HepG2 (cell line): ENCODE results near the gene AAMP. TPM values are rescaled to one million over a fixed set of nuclear protein-coding genes. Genes with fewer than 3 reads are reported as not detected.

Source experiments
- ATAC-seq: fragments of 200-7000 bp; cut with Tn5 transposase; 3 replicates; pipeline ENCODE4 v1.9.1; 2020; ENCODE audit warnings: mild to moderate bottlenecking, moderate library complexity
- BruUV-seq: library from RNA; stranded (reverse); fragments of 400-500 nt; replicated peaks from 2 replicates; lab custom pipeline; 2021; lab: Mats Ljungman, UMichigan
- CTCF ChIA-PET: fragments of 300-600 bp; formaldehyde crosslinking; extraction: SDS; loops from one replicate; lab custom pipeline; 2021; ENCODE audit warnings: low total read pairs, inconsistent platforms, low intra/inter-chr PET ratio; lab: Yijun Ruan, JAX
- POLR2A ChIA-PET: fragments of 350-600 bp; sonication (Branson Sonifier 250); formaldehyde crosslinking; loops from one replicate; lab custom pipeline; 2020; ENCODE audit warnings: antibody characterized with exemption, inconsistent platforms; lab: Yijun Ruan, JAX
- DNase-seq: peaks from one replicate; pipeline ENCODE4 v3.0.0-alpha.2; 2015; ENCODE audit warnings: low spot score
- FAIRE-seq: peaks from 3 replicates; lab custom pipeline; 2011; peaks lifted over from hg19 to GRCh38; lab: Jason Lieb, UNC
- H2AFZ ChIP-seq: one replicate; pipeline ENCODE4 v1.6.1; 2011; ENCODE audit warnings: low read length, inconsistent platforms
- H3K27ac ChIP-seq: fragments of 300-600 bp; 3 replicates; pipeline ENCODE4 v1.8.0; 2011; ENCODE audit warnings: mixed run types, mild to moderate bottlenecking, mixed read lengths, low read length, inconsistent platforms; ENCODE audit not compliant: insufficient read depth; ENCODE audit errors: extremely low read length
- H3K27me3 ChIP-seq, 2 experiments: fragments of 200-600 bp in 1 of 2; 2 replicates in 1 of 2; 3 replicates in 1 of 2; pipeline versions ENCODE4 v1.6.0 to v1.8.0; 2011; ENCODE audit warnings: low read length in 2 of 2, mild to moderate bottlenecking in 2 of 2, moderate library complexity in 2 of 2, inconsistent platforms in 1 of 2; ENCODE audit not compliant: insufficient read depth in 2 of 2, control insufficient read depth in 1 of 2
- H3K36me3 ChIP-seq, 2 experiments: fragments of 200-600 bp in 1 of 2; replicated peaks in 1 of 2; 2 replicates in 1 of 2; 3 replicates in 1 of 2; pipeline versions ENCODE4 v1.5.1 to v1.8.0; 2011; ENCODE audit warnings: low read length in 2 of 2, inconsistent platforms in 1 of 2; ENCODE audit not compliant: insufficient read depth in 2 of 2, control insufficient read depth in 1 of 2
- H3K4me1 ChIP-seq: 2 replicates; pipeline ENCODE4 v1.5.1; 2012; ENCODE audit warnings: low read length, inconsistent platforms; ENCODE audit not compliant: insufficient read depth
- H3K4me2 ChIP-seq: 2 replicates; pipeline ENCODE4 v1.6.0; 2011; ENCODE audit warnings: low read depth, low read length, inconsistent platforms
- H3K4me3 ChIP-seq, 3 experiments: fragments of 200-600 bp in 1 of 3; sonication (generic), shearing (Covaris generic) in 1 of 3; replicated peaks in 1 of 3; 2 replicates each; pipeline ENCODE4 v1.5.1; 2011 to 2016; ENCODE audit warnings: low read length in 3 of 3, inconsistent platforms in 2 of 3, low read depth in 2 of 3, mild to moderate bottlenecking in 2 of 3, control low read depth in 1 of 3, mixed read lengths in 1 of 3; ENCODE audit not compliant: insufficient read depth in 1 of 3
- H3K79me2 ChIP-seq: one replicate; pipeline ENCODE4 v1.6.1; 2011; ENCODE audit warnings: low read length, inconsistent platforms; ENCODE audit not compliant: insufficient read depth
- H3K9ac ChIP-seq: 2 replicates; pipeline ENCODE4 v1.6.0; 2011; ENCODE audit warnings: mild to moderate bottlenecking, low read depth, low read length, inconsistent platforms; ENCODE audit not compliant: insufficient read depth
- H3K9me3 ChIP-seq: 2 replicates; pipeline ENCODE4 v1.5.1; 2012; ENCODE audit warnings: mild to moderate bottlenecking, low read length
- H4K20me1 ChIP-seq: 2 replicates; pipeline ENCODE4 v1.6.0; 2011; ENCODE audit warnings: inconsistent platforms, mild to moderate bottlenecking, low read length, moderate library complexity; ENCODE audit not compliant: insufficient read depth
- CCAR2 ChIP-seq: fragments of 200-400 bp; formaldehyde crosslinking; optimal IDR thresholded peaks from 2 replicates; pipeline ENCODE3; 2018; ENCODE audit warnings: low read depth, mild to moderate bottlenecking, low read length, moderate library complexity
- ESRRA ChIP-seq: sonication (generic); formaldehyde crosslinking; IDR thresholded peaks from 2 replicates; pipeline ENCODE4 v1.5.1; 2020; ENCODE audit warnings: mild to moderate bottlenecking, low read depth, missing genetic modification reagents
- FIP1L1 ChIP-seq: fragments of 200-400 bp; formaldehyde crosslinking; IDR thresholded peaks from 2 replicates; pipeline ENCODE4 v1.6.1; 2018; ENCODE audit warnings: low read depth, mild to moderate bottlenecking, low read length, moderate library complexity, borderline replicate concordance; ENCODE audit not compliant: insufficient read depth
- KLF9 ChIP-seq: IDR thresholded peaks from 2 replicates; pipeline ENCODE4 v1.6.1; 2016; ENCODE audit warnings: low read depth
- NR2F2 ChIP-seq: IDR thresholded peaks from 2 replicates; pipeline ENCODE4 v1.6.1; 2012; ENCODE audit warnings: low read depth, inconsistent platforms, borderline replicate concordance
- NR3C1 ChIP-seq: sonication (generic); formaldehyde crosslinking; IDR thresholded peaks from 2 replicates; pipeline ENCODE4 v1.4.0; 2020; ENCODE audit warnings: missing genetic modification reagents
- RBM22 ChIP-seq: fragments of 200-400 bp; formaldehyde crosslinking; optimal IDR thresholded peaks from 2 replicates; pipeline ENCODE3; 2017; ENCODE audit warnings: mild to moderate bottlenecking, low read length, moderate library complexity
- SP2 ChIP-seq: sonication (generic); formaldehyde crosslinking; IDR thresholded peaks from 2 replicates; pipeline ENCODE4 v1.5.1; 2020; ENCODE audit warnings: mild to moderate bottlenecking, missing genetic modification reagents
- TAF15 ChIP-seq: fragments of 200-400 bp; formaldehyde crosslinking; IDR thresholded peaks from one replicate; pipeline ENCODE4 v1.6.1; 2018; ENCODE audit warnings: mild to moderate bottlenecking, low read depth, low read length; ENCODE audit not compliant: poor library complexity, severe bottlenecking
- ZBTB42 ChIP-seq: sonication (generic); formaldehyde crosslinking; IDR thresholded peaks from 2 replicates; pipeline ENCODE4 v1.5.0; 2020; ENCODE audit warnings: mild to moderate bottlenecking, missing genetic modification reagents
- ZNF234 ChIP-seq: sonication (generic); formaldehyde crosslinking; conservative IDR thresholded peaks from 2 replicates; pipeline ENCODE4 v1.5.1; 2020; ENCODE audit warnings: mild to moderate bottlenecking, missing genetic modification reagents
- ZNF512B ChIP-seq: sonication (generic); formaldehyde crosslinking; IDR thresholded peaks from 2 replicates; pipeline ENCODE4 v1.5.1; 2020; ENCODE audit warnings: missing genetic modification reagents, mild to moderate bottlenecking, borderline replicate concordance
- ZNF549 ChIP-seq: sonication (generic); formaldehyde crosslinking; IDR thresholded peaks from 2 replicates; pipeline ENCODE4 v1.5.0; 2020; ENCODE audit warnings: missing genetic modification reagents
- ZNF710 ChIP-seq: sonication (generic); formaldehyde crosslinking; IDR thresholded peaks from 2 replicates; pipeline ENCODE4 v1.5.0; 2020; ENCODE audit warnings: mild to moderate bottlenecking, missing genetic modification reagents, borderline replicate concordance
- ZNF737 ChIP-seq: sonication (generic); formaldehyde crosslinking; IDR thresholded peaks from 2 replicates; pipeline ENCODE4 v1.5.0; 2020; ENCODE audit warnings: missing genetic modification reagents, mild to moderate bottlenecking, borderline replicate concordance
- ZSCAN9 ChIP-seq: IDR thresholded peaks from 2 replicates; pipeline ENCODE4 v1.6.1; 2016; ENCODE audit warnings: borderline replicate concordance
- WGBS: methylation state at CpG from one replicate; pipeline ENCODE4 v1.1.6; 2017; ENCODE audit warnings: low lambda C conversion rate; 5-methylcytosine and 5-hydroxymethylcytosine counted together
- in situ Hi-C: cut with HindIII; loops from 2 replicates; pipeline ENCODE4 v1.10.0; 2017; ENCODE audit warnings: low pct_unique_long_range_greater_than_20kb; ENCODE audit not compliant: extremely low pct_ligation_motif_present
- intact Hi-C: fragments of 100-400 bp; cut with micrococcal nuclease; formaldehyde crosslinking; loops from one replicate; pipeline ENCODE4 v1.10.0; 2022; ENCODE audit not compliant: unreplicated experiment
- polyA plus RNA-seq, 8 experiments: library from polyadenylated mRNA; depleted of rRNA in 3 of 8; stranded (reverse) in 7 of 8; unstranded in 1 of 8; fragments of >200 nt; fragmentation: Illumina TruSeq in 4 of 8; extraction: Trizol in 4 of 8; gene quantifications; 2 replicates each; pipeline versions ENCODE4 v1.2.1 to v1.2.3, GENCODE V29; 2011 to 2016; ENCODE audit warnings: low read depth in 4 of 8, missing spikeins in 1 of 8, mixed read lengths in 1 of 8; ENCODE audit not compliant: insufficient read depth in 1 of 8
- total RNA-seq, 5 experiments: library from RNA; depleted of rRNA; stranded (reverse); fragments of >200 nt; fragmentation: Illumina TruSeq; extraction: Trizol; gene quantifications; 2 replicates each; pipeline ENCODE4 v1.2.3, GENCODE V29; 2016; ENCODE audit warnings: low read depth in 1 of 5

AAMP gene
- total and polyA plus RNA-seq, 2 of the 13 experiments (the other 11 are each of a cell fraction or from before 2014, with no cell fraction given): 110 to 186 TPM

- peaks cover 5 to 69% of the 10 kb centered on the region in 2 experiments for H3K36me3 ChIP-seq
- in situ Hi-C loops: no loop called here
- TF ChIP-seq ZNF549 (no peak), ZSCAN9 (CRISPR knock-in tag) (no peak), SP2 (CRISPR knock-in tag) (no peak), CCAR2 (no peak), ZNF737 (CRISPR knock-in tag) (no peak), NR3C1 (CRISPR knock-in tag) (no peak), ZNF234 (CRISPR knock-in tag) (no peak), ZBTB42 (CRISPR knock-in tag) (no peak), ESRRA (no peak), ZNF512B (CRISPR knock-in tag) (no peak), NR2F2 (no peak), FIP1L1 (no peak), ZNF710 (CRISPR knock-in tag) (no peak), RBM22 (no peak), TAF15 (no peak), KLF9 (CRISPR knock-in tag) (no peak)
- no peaks in the 10 kb centered on the region; a peak in 1 of 5 replicates for H3K27me3 ChIP-seq
- peaks cover 70% of the 10 kb centered on the region for H3K79me2 ChIP-seq
- no peak overlapping the region for H3K9ac ChIP-seq
- intact Hi-C loops: no loop called here
- ChIA-PET POLR2A (no interaction called here), CTCF (no interaction called here)
- H3K4me1 ChIP-seq: peaks cover 50% of the 10 kb centered on the region
- DNase-seq (no peak), ATAC-seq (no peak), FAIRE-seq (no peak)
- H4K20me1 ChIP-seq: peaks cover 12% of the 10 kb centered on the region; the same call in 1 of the 2 replicates
- no peaks in the 10 kb centered on the region for H3K9me3 ChIP-seq
- H3K4me2 ChIP-seq: no peak overlapping the region
- no TSS peak for BruUV-seq
- WGBS: 96% methylated on average over 5 of the region's 5 CpGs
- H3K27ac ChIP-seq: no peak overlapping the region
- no peak overlapping the region for H2AFZ ChIP-seq
- H3K4me3 ChIP-seq: no peak overlapping the region
These were observed 46.9 kb downstream of the AAMP start for GRCh38 chr2:218223046-218223445.
